H1 (cell line): ENCODE data around the gene YAF2. TPM values are rescaled to one million over a fixed set of nuclear protein-coding genes. Genes with fewer than 3 reads are reported as not detected.

ENCODE experiments used
- CHD2 ChIP-seq: IDR thresholded peaks from 2 replicates; pipeline ENCODE4 v1.6.1; 2012; ENCODE audit warnings: low read length, improper control_type of control experiment
- CHD7 ChIP-seq: fragments of 300-600 bp; sonication (generic); IDR thresholded peaks from 2 replicates; pipeline ENCODE4 v1.7.1; 2012; ENCODE audit warnings: low read length, moderate library complexity, mild to moderate bottlenecking, inconsistent platforms; ENCODE audit not compliant: insufficient replicate concordance
- CREB1 ChIP-seq: IDR thresholded peaks from 2 replicates; pipeline ENCODE4 v1.6.1; 2012; ENCODE audit warnings: inconsistent platforms
- CTCF ChIP-seq, 3 experiments: IDR thresholded peaks; 1 replicate in 2 of 3; 2 replicates in 1 of 3; pipeline versions ENCODE4 v1.5.1 to v1.6.1; 2011; ENCODE audit warnings: low read length in 3 of 3, mild to moderate bottlenecking in 3 of 3, inconsistent platforms in 2 of 3, low read depth in 1 of 3, moderate library complexity in 1 of 3; ENCODE audit not compliant: insufficient read depth in 1 of 3; ENCODE audit errors: control extremely low read depth in 1 of 3
- POLR2AphosphoS5 ChIP-seq: IDR thresholded peaks from 2 replicates; pipeline ENCODE4 v1.6.1; 2011; ENCODE audit warnings: low read depth, low read length
- POU5F1 ChIP-seq: IDR thresholded peaks from 2 replicates; pipeline ENCODE4 v1.6.1; 2011; ENCODE audit warnings: low read depth, mild to moderate bottlenecking, low read length, moderate library complexity
- polyA plus RNA-seq, 7 experiments: library from polyadenylated mRNA; depleted of rRNA in 3 of 7; stranded (reverse) in 5 of 7; unstranded in 2 of 7; fragments of >200 nt in 5 of 7; fragments of 200-250 nt in 2 of 7; gene quantifications; 1 replicate in 5 of 7; 2 replicates in 1 of 7; 4 replicates in 1 of 7; pipeline versions ENCODE4 v1.2.1 to v1.2.3, GENCODE V29; 2011 to 2013; ENCODE audit warnings: missing spikeins in 2 of 7, mixed read lengths in 2 of 7
- total RNA-seq: library from RNA; stranded (reverse); fragmentation: NEBNext Ultra II Directional; extraction: Animal tissue kit (Norgen Biotek cat#: 25700); gene quantifications from 2 replicates; pipeline ENCODE4 v1.2.1, GENCODE V29; 2021

YAF2 gene
- total and polyA plus RNA-seq, 2 of the 8 experiments (the other 6 are each of a cell fraction or from before 2014, with no cell fraction given) = 0.50 to 2.2 TPM

DNA sequence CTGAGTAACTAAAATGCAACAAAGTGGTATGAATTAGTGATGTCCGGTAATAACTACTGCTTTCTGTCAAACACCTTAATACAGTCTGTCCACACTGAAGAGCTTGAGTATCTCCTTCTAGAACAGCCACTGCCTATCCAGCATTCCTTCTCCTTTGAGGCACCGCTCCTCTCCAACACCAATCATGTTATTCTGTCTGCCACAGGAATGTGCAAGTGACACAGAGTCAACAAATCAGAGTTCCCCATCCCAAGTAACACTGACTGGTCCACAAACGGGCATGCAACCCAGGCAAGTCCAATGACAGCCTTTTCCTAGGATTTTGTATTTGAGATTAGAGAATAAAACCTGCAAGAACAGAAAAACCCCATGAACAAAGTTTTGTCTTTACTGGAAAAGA, 97.1 kb downstream of the YAF2 start (continued):
- TF ChIP-seq CTCF (IDR thresholded peaks at IDR 0.05; ENCODE audit: control extremely low read depth in 1 of 3, insufficient read depth in 1 of 3, low read depth in 1 of 3, low read length in 3 of 3) (no peak), POU5F1 (no peak), CHD7 (no peak), CREB1 (no peak), POLR2AphosphoS5 (no peak), CHD2 (no peak)
